ENCODE results near the gene UBQLN4.
A peak's percentile ranks its signal among the peaks of the same experiment; 100 is the strongest.
"Not testable (repeated sequence)": the region's sequence is repeated elsewhere in the genome, so short reads cannot be mapped to it uniquely, and the experiment has no call there.

Gene UBQLN4

DNA sequence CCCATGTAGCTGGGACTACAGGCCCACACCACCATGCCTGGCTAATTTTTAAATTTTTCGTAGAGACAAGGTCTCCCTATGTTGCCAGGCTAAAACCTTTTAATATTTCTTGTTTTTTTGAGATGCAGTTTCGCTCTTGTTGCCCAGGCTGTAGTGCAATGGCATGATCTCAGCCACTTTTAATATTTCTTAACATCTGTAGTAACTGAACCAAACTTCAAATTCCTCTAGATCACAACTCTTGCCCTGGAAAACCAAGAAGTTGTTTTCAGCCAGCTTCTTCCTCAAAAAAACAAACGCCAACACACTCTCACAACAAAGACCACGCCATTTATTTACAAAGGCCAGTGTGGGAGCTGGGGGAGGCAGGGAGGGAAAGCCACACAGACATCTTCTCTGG, 18.6 kb downstream of the UBQLN4 start:
- H3K9me3 ChIP-seq (ENCODE audit: control insufficient read depth, low read length); H3K4me1 ChIP-seq (ENCODE audit: control insufficient read depth, insufficient read depth, low read length, poor library complexity, severe bottlenecking); H3K4me3 ChIP-seq (ENCODE audit: extremely low read depth, insufficient read depth, low read length, poor library complexity, severe bottlenecking); H3K27ac ChIP-seq (ENCODE audit: low read depth, low read length, severe bottlenecking): not testable (repeated sequence)
- peaks cover 28% of the 10 kb centered on the region for H3K36me3 ChIP-seq (ENCODE audit: control insufficient read depth, insufficient read depth, low read length)
- WGBS, 2 experiments (ENCODE audit: insufficient coverage in 2 of 2): 90 to 100% methylated on average over 1 to 2 of the region's 4 CpGs

DNA sequence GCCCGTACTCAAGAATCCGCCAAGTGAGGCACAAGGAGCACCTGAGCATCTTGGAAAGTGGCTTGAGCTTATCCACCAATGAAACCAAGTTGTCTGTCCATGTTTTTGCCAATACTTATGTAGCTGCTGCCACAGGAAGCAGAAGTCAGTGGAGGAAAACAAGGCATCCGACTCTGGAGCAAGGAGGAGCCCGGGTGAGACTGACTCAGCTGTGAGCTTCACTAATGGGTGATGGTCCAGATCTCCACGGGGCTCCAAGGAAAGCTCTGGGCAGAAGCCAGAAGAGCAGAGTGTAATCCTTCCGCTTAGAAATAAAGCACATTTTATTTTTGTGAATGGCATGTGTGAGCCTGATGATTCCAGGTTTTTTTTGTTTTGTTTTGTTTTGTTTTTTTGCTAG, 20.6 kb downstream of the UBQLN4 start:
- Histone ChIP-seq H3K9me3 (ENCODE audit: control insufficient read depth, low read length) (no peaks in the 10 kb centered on the region), H3K36me3 (ENCODE audit: control insufficient read depth, insufficient read depth, low read length) (peaks cover 13% of the 10 kb centered on the region), H3K4me3 (ENCODE audit: extremely low read depth, insufficient read depth, low read length, poor library complexity, severe bottlenecking) (no peak overlapping the region), H3K27ac (ENCODE audit: low read depth, low read length, severe bottlenecking) (no peak overlapping the region), H3K4me1 (ENCODE audit: control insufficient read depth, insufficient read depth, low read length, poor library complexity, severe bottlenecking) (no peaks in the 10 kb centered on the region)
- WGBS, 2 experiments (ENCODE audit: insufficient coverage in 2 of 2): 86 to 99% methylated on average over 5 to 6 of the region's 6 CpGs

DNA sequence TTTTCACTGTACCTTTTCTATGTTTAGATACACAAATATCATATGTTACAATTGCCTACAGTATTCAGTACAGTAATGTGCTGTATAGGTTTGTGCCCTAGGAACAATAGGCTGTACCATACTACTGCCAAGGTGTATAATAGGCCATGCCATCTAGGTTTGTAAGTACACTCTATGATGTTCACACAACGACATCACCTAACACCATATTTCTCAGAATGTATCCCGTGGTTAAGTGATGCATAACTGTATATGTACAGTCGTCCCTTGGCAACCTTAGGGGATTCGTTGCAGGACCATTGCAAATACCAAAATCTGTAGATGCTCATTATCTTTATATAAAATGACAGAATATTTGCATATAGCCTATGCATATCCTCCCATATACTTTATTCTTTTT, 27.0 kb downstream of the UBQLN4 start:
- Histone ChIP-seq H3K4me3 (ENCODE audit: extremely low read depth, insufficient read depth, low read length, poor library complexity, severe bottlenecking) (no peak overlapping the region), H3K9me3 (ENCODE audit: control insufficient read depth, low read length) (no peaks in the 10 kb centered on the region), H3K4me1 (ENCODE audit: control insufficient read depth, insufficient read depth, low read length, poor library complexity, severe bottlenecking) (no peaks in the 10 kb centered on the region), H3K36me3 (ENCODE audit: control insufficient read depth, insufficient read depth, low read length) (no peaks in the 10 kb centered on the region), H3K27ac (ENCODE audit: low read depth, low read length, severe bottlenecking) (no peak overlapping the region)
- 100% methylated on average over 2 of the region's 4 CpGs; no CpG with 5 or more reads in 1 of the 2 experiments for WGBS, 2 experiments (ENCODE audit: insufficient coverage in 2 of 2)

DNA sequence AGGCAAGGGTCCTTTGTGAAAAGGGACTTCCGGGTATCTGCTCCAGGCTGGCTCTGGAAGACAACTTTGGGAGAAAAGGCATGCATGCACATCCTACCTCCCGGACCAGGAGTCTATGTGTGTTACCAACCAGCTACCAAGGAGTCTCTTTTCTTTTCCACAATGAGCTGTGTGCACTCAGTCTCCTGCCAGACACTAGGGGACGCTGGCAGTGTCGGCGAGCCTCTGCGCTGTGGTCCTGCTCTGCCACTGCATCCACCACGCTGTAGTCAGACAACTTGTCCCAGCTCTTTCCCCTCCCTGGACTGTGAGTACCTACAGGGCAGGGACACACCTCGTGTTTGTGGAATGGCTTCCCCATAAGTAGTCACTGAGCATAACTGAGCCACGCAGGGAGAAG, 27.7 kb downstream of the UBQLN4 start:
- 11 to 18% methylated on average over 7 to 9 of the region's 9 CpGs for WGBS, 2 experiments (ENCODE audit: insufficient coverage in 2 of 2)
- H3K4me3 ChIP-seq (ENCODE audit: extremely low read depth, insufficient read depth, low read length, poor library complexity, severe bottlenecking): no peak overlapping the region
- H3K36me3 ChIP-seq (ENCODE audit: control insufficient read depth, insufficient read depth, low read length): no peaks in the 10 kb centered on the region
- H3K4me1 ChIP-seq (ENCODE audit: control insufficient read depth, insufficient read depth, low read length, poor library complexity, severe bottlenecking): peaks cover 4% of the 10 kb centered on the region
- no peak overlapping the region for H3K27ac ChIP-seq (ENCODE audit: low read depth, low read length, severe bottlenecking)
- H3K9me3 ChIP-seq (ENCODE audit: control insufficient read depth, low read length): no peaks in the 10 kb centered on the region

DNA sequence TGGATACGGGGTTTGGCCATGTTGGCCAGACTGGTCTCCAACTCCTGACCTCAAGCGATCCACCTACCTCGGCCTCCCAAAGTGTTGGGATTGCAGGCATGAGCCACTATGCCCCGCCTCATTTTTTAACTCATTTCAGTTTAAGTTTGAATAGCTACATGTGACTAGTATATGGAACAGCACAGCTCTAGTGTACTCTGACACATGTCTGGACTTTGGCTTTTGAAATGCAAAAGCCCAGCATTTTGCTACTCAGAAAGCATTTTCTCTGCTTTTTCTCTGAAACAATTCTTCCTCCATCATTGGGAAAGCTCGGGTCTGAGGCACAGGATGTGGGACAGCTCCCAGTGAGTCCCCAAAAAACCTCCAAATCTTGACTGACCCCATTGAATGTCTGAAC, 28.8 kb downstream of the UBQLN4 start:
- no peaks in the 10 kb centered on the region for H3K9me3 ChIP-seq (ENCODE audit: control insufficient read depth, low read length)
- WGBS, 2 experiments (ENCODE audit: insufficient coverage in 2 of 2): 71 to 98% methylated on average over 1 to 5 of the region's 5 CpGs
- H3K27ac ChIP-seq (ENCODE audit: low read depth, low read length, severe bottlenecking): no peak overlapping the region
- peaks cover 4% of the 10 kb centered on the region for H3K4me1 ChIP-seq (ENCODE audit: control insufficient read depth, insufficient read depth, low read length, poor library complexity, severe bottlenecking)
- H3K36me3 ChIP-seq (ENCODE audit: control insufficient read depth, insufficient read depth, low read length): peaks cover 1% of the 10 kb centered on the region
- no peak overlapping the region for H3K4me3 ChIP-seq (ENCODE audit: extremely low read depth, insufficient read depth, low read length, poor library complexity, severe bottlenecking)

DNA sequence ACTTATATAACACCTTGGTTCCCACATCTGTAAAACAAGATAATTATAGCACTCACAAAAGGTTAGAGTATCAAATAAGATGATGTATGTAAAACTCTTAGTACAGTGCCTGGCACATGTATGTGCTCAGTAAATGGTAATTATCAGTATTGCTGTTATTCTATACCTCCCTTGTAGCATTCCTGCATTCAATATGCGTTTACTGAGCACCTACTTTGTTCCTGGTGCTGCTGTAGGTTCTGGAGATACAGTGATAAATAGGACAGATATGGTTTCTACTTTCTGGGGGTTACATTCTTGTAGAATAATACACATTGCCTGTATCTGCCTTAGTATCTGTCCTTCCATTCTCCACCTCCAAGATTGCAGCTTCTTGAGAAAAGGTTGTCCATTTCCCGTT, 31.6 kb downstream of the UBQLN4 start:
- Histone ChIP-seq H3K36me3 (ENCODE audit: control insufficient read depth, insufficient read depth, low read length) (peaks cover 30% of the 10 kb centered on the region), H3K9me3 (ENCODE audit: control insufficient read depth, low read length) (no peaks in the 10 kb centered on the region), H3K27ac (ENCODE audit: low read depth, low read length, severe bottlenecking) (no peak overlapping the region), H3K4me1 (ENCODE audit: control insufficient read depth, insufficient read depth, low read length, poor library complexity, severe bottlenecking) (peaks cover 8% of the 10 kb centered on the region), H3K4me3 (ENCODE audit: extremely low read depth, insufficient read depth, low read length, poor library complexity, severe bottlenecking) (no peak overlapping the region)
- 64 to 100% methylated on average over 1 of the region's 2 CpGs for WGBS, 2 experiments (ENCODE audit: insufficient coverage in 2 of 2)

DNA sequence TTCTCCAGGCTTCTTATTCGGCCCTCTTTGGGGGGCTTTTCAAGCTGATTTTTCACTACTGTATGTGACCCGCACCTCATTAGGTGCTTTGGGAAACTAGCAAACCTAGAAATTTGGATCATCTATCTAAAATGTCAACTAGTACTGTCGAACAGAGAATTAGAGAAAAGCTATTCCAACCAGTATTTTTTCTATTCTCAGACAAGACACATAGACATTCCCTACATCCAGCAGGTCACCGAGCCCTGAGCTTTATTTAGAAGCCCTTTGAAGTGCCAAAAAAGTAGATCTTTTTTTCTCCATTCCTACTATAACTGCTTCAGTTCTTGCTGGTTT, 32.5 kb downstream of the UBQLN4 start:
- no peaks in the 10 kb centered on the region for H3K9me3 ChIP-seq (ENCODE audit: control insufficient read depth, low read length)
- peak overlapping the region; percentile 67 for H3K4me3 ChIP-seq (ENCODE audit: extremely low read depth, insufficient read depth, low read length, poor library complexity, severe bottlenecking)
- H3K36me3 ChIP-seq (ENCODE audit: control insufficient read depth, insufficient read depth, low read length): peaks cover 39% of the 10 kb centered on the region
- WGBS, 2 experiments (ENCODE audit: insufficient coverage in 2 of 2): 11 to 33% methylated on average over 3 to 4 of the region's 4 CpGs
- peaks cover 8% of the 10 kb centered on the region for H3K4me1 ChIP-seq (ENCODE audit: control insufficient read depth, insufficient read depth, low read length, poor library complexity, severe bottlenecking)
- no peak overlapping the region for H3K27ac ChIP-seq (ENCODE audit: low read depth, low read length, severe bottlenecking)

DNA sequence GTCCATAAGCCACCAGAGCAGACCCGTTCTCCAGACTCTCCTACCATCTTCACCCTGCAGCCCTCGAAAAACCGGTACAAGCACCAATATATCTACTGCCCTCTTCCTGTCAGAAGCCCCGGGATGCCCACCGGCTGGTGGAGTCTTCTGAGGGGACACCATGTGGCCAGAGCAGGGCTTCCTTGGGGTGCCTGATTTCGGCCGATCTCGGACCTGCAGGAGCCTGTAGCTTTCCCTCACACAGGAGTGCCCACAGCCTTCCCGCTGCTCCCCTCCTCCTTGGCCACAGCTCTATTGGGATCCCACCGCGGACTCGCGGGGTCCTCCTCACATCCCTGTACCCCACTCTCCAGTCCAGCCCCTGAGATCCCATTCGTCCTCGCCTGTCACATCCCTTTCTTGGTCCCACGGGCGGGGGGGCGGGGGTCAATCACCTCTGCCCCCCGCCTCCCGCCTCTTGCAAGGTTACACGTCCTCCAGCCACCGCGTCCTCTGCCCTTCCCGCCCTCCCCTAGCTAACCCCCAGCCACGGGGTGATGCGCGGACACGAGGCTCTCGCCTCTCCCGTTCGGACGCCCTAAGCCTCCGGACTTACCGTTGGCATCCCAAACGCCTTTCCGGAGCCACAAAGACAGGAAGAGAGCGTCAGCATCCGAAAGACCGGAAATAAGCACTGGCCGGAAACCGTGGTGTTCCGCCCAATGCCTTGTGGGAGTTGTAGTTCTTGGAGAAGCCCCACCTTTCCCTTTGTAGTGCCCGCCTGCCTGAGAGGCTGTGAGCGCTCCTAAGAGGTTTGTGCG, 33.1 kb downstream of the UBQLN4 start, which contains the start of gene SSR2:
TSS of gene SSR2 (minus strand) at position 659 of the 800 bp plus-strand sequence. CDS start 784 bp downstream, outside the sequence.
- WGBS, 2 experiments (ENCODE audit: insufficient coverage in 2 of 2): 0 to 1% methylated on average over 37 to 42 of the region's 45 CpGs
- no peaks in the 10 kb centered on the region for H3K9me3 ChIP-seq (ENCODE audit: control insufficient read depth, low read length)
- peaks cover 8% of the 10 kb centered on the region for H3K4me1 ChIP-seq (ENCODE audit: control insufficient read depth, insufficient read depth, low read length, poor library complexity, severe bottlenecking)
- H3K27ac ChIP-seq (ENCODE audit: low read depth, low read length, severe bottlenecking): peak within 1 kb of the TSS; percentile 5
- H3K4me3 ChIP-seq (ENCODE audit: extremely low read depth, insufficient read depth, low read length, poor library complexity, severe bottlenecking): peak within 1 kb of the TSS; percentile 67
- H3K36me3 ChIP-seq (ENCODE audit: control insufficient read depth, insufficient read depth, low read length): peaks cover 44% of the 10 kb centered on the region

DNA sequence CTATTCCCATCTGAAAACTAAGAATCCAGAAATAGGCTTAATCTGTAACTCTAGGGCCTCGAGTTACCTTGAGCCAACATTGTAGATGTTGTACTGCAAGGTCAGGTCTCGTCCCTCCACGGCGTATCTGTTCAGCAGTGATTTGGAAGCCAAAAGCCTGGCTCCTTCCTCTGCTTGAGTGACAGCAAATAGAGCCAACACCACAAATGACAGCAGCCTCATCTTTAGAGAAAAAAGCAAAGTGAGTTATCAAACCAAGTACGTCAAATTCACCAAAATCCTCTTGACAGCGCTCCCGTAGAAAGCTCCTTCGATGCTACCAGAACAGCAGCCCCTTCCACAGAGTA, 33.7 kb downstream of the UBQLN4 start:
- WGBS, 2 experiments (ENCODE audit: insufficient coverage in 2 of 2): 63 to 71% methylated on average over 8 of the region's 8 CpGs

DNA sequence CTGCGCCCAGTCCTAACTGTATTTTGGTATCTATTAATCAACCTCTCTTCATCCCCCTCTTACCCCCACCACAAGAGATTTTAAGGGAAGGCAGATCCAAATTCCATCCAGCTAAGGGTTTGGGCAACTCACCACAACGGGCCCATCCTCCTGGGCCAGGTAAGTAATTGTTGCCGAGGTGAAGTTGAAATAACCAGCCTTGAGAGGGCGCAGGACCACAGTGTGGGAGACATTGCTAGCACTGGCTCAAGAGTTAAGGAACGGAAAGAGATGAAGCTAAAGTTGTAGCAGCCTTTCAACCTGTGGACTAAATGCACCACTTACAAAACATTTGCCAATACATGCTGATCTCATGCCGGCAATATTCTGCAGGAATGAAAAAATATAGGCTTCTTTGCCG, 38.8 kb downstream of the UBQLN4 start:
- 95% methylated on average over 6 of the region's 7 CpGs for WGBS, 2 experiments (ENCODE audit: insufficient coverage in 2 of 2)

More for the DNA sequence above, 33.7 kb downstream of the UBQLN4 start:
- H3K27ac ChIP-seq (ENCODE audit: low read depth, low read length, severe bottlenecking): no peak overlapping the region
- peak overlapping the region; percentile 67 for H3K4me3 ChIP-seq (ENCODE audit: extremely low read depth, insufficient read depth, low read length, poor library complexity, severe bottlenecking)
- H3K36me3 ChIP-seq (ENCODE audit: control insufficient read depth, insufficient read depth, low read length): peaks cover 48% of the 10 kb centered on the region
- H3K9me3 ChIP-seq (ENCODE audit: control insufficient read depth, low read length): no peaks in the 10 kb centered on the region
- peaks cover 8% of the 10 kb centered on the region for H3K4me1 ChIP-seq (ENCODE audit: control insufficient read depth, insufficient read depth, low read length, poor library complexity, severe bottlenecking)

DNA sequence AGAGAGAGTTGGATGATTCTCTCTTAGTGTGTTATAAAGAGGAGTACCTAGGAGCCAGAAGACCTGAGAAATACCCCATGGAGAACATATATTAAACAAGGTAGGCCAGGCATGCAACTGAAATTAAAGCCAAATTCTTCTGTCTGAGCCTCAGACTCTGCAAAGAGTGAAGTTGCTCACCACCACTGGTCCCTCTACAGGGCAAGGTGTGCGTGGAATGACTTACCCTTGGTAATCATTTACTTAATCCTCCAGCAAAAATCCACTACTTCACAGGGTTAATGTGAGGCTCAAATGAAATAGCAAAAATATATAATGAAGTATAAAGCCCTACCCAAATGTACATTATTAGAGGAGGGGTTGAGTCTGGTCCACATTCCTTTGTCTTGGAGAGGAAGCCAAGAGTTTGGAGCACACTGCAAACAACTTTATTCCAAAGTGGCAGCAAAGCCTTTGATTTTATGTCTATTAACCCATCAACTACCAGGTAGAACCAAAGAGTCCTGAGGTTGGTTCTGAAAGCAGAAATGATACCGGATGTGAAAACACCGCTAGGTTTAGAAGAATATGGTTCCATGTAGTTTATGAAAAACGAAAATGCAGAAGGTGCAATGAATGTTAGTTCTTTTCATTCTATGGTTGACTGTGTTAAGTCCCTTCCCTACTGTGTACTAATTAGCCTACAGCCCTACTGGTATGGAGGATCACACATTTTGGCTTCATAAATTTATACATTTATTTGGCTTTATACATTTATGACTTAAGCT, 41.4 kb downstream of the UBQLN4 start:
- Histone ChIP-seq H3K4me3 (ENCODE audit: extremely low read depth, insufficient read depth, low read length, poor library complexity, severe bottlenecking) (no peak overlapping the region), H3K4me1 (ENCODE audit: control insufficient read depth, insufficient read depth, low read length, poor library complexity, severe bottlenecking) (no peaks in the 10 kb centered on the region), H3K36me3 (ENCODE audit: control insufficient read depth, insufficient read depth, low read length) (peaks cover 86% of the 10 kb centered on the region), H3K27ac (ENCODE audit: low read depth, low read length, severe bottlenecking) (no peak overlapping the region), H3K9me3 (ENCODE audit: control insufficient read depth, low read length) (no peaks in the 10 kb centered on the region)
- 93 to 100% methylated on average over 1 to 3 of the region's 4 CpGs for WGBS, 2 experiments (ENCODE audit: insufficient coverage in 2 of 2)

More for the DNA sequence above, 38.8 kb downstream of the UBQLN4 start:
- Histone ChIP-seq H3K9me3 (ENCODE audit: control insufficient read depth, low read length) (no peaks in the 10 kb centered on the region), H3K36me3 (ENCODE audit: control insufficient read depth, insufficient read depth, low read length) (peaks cover 98% of the 10 kb centered on the region), H3K4me1 (ENCODE audit: control insufficient read depth, insufficient read depth, low read length, poor library complexity, severe bottlenecking) (peaks cover 4% of the 10 kb centered on the region), H3K27ac (ENCODE audit: low read depth, low read length, severe bottlenecking) (no peak overlapping the region), H3K4me3 (ENCODE audit: extremely low read depth, insufficient read depth, low read length, poor library complexity, severe bottlenecking) (no peak overlapping the region)
